IMR-90 (cell line): ENCODE measurements around the gene ATP10D. TPM values are rescaled to one million over a fixed set of nuclear protein-coding genes. Genes with fewer than 3 reads are reported as not detected.

Experiments
- ATAC-seq: fragments of 200-7000 bp; cut with Tn5 transposase; 2 replicates; pipeline ENCODE4 v1.9.1; 2020; ENCODE audit warnings: low read depth, mild to moderate bottlenecking, moderate library complexity
- BruUV-seq: library from RNA; stranded (reverse); fragments of 400-500 nt; replicated peaks from 2 replicates; lab custom pipeline; 2021; lab: Mats Ljungman, UMichigan
- CTCF ChIA-PET: fragments of 300-600 bp; formaldehyde crosslinking; extraction: SDS; loops from one replicate; lab custom pipeline; 2021; ENCODE audit warnings: antibody characterized with exemption; lab: Yijun Ruan, JAX
- POLR2A ChIA-PET: fragments of 300-600 bp; sonication (Branson Sonifier 250); formaldehyde crosslinking; loops from one replicate; lab custom pipeline; 2022; ENCODE audit warnings: antibody characterized with exemption; ENCODE audit not compliant: unreplicated experiment; lab: Charles Lee
- DNase-seq: peaks from one replicate; pipeline ENCODE4 v3.0.0; 2013
- H2AFZ ChIP-seq: replicated peaks from 2 replicates; pipeline ENCODE3; 2013; ENCODE audit warnings: low read length, mild to moderate bottlenecking; ENCODE audit not compliant: poor library complexity
- H2AK5ac ChIP-seq: 2 replicates; pipeline ENCODE4 v1.6.1; 2013; ENCODE audit warnings: low read depth, low read length, inconsistent platforms
- H2AK9ac ChIP-seq: replicated peaks from 2 replicates; pipeline ENCODE3; 2013; ENCODE audit warnings: mild to moderate bottlenecking, low read depth, low read length, moderate library complexity; ENCODE audit not compliant: poor library complexity
- H2BK120ac ChIP-seq: 2 replicates; pipeline ENCODE4 v1.6.1; 2013; ENCODE audit warnings: low read depth, low read length, inconsistent platforms
- H2BK15ac ChIP-seq: 3 replicates; pipeline ENCODE4 v1.6.1; 2013; ENCODE audit warnings: low read depth, low read length, inconsistent platforms
- H2BK20ac ChIP-seq: 2 replicates; pipeline ENCODE4 v1.6.1; 2013; ENCODE audit warnings: low read depth, mild to moderate bottlenecking, inconsistent platforms, low read length, moderate library complexity
- H2BK5ac ChIP-seq: 2 replicates; pipeline ENCODE4 v1.6.1; 2013; ENCODE audit warnings: mild to moderate bottlenecking, low read depth, low read length, inconsistent platforms; ENCODE audit not compliant: poor library complexity, severe bottlenecking
- H3K14ac ChIP-seq: replicated peaks from 2 replicates; pipeline ENCODE4 v1.6.1; 2013; ENCODE audit warnings: low read depth, low read length, inconsistent platforms
- H3K18ac ChIP-seq: 2 replicates; pipeline ENCODE4 v1.6.1; 2013; ENCODE audit warnings: low read depth, low read length, control low read depth
- H3K23ac ChIP-seq: 2 replicates; pipeline ENCODE4 v1.6.1; 2013; ENCODE audit warnings: low read depth, low read length, inconsistent platforms
- H3K27ac ChIP-seq: 2 replicates; pipeline ENCODE4 v1.5.1; 2013; ENCODE audit warnings: mild to moderate bottlenecking, control low read depth, low read length; ENCODE audit not compliant: insufficient read depth
- H3K27me3 ChIP-seq: 2 replicates; pipeline ENCODE4 v1.6.1; 2013; ENCODE audit warnings: low read length; ENCODE audit not compliant: control insufficient read depth, insufficient read depth
- H3K36me3 ChIP-seq: 2 replicates; pipeline ENCODE4 v1.6.1; 2013; ENCODE audit warnings: low read length, mixed read lengths; ENCODE audit not compliant: control insufficient read depth, insufficient read depth
- H3K4ac ChIP-seq: 2 replicates; pipeline ENCODE4 v1.6.1; 2013; ENCODE audit warnings: low read depth, low read length, inconsistent platforms
- H3K4me1 ChIP-seq: 2 replicates; pipeline ENCODE4 v1.6.1; 2013; ENCODE audit warnings: low read length, mixed read lengths; ENCODE audit not compliant: control insufficient read depth, insufficient read depth
- H3K4me2 ChIP-seq: 2 replicates; pipeline ENCODE4 v1.6.1; 2013; ENCODE audit warnings: low read depth, mild to moderate bottlenecking, control low read depth, low read length, moderate library complexity
- H3K4me3 ChIP-seq: 2 replicates; pipeline ENCODE4 v1.5.1; 2013; ENCODE audit warnings: low read depth, mild to moderate bottlenecking, control low read depth, low read length, moderate library complexity; ENCODE audit not compliant: insufficient read depth
- H3K56ac ChIP-seq: 2 replicates; pipeline ENCODE4 v1.6.1; 2013; ENCODE audit warnings: low read length, inconsistent platforms; ENCODE audit not compliant: insufficient read depth; ENCODE audit errors: extremely low read depth
- H3K79me1 ChIP-seq, 2 experiments: 2 replicates each; pipeline ENCODE4 v1.6.1; 2013; ENCODE audit warnings: low read length in 2 of 2, inconsistent platforms in 1 of 2, low read depth in 1 of 2
- H3K9ac ChIP-seq: 2 replicates; pipeline ENCODE4 v1.6.1; 2013; ENCODE audit warnings: low read depth, low read length, control low read depth
- H3K9me1 ChIP-seq: 2 replicates; pipeline ENCODE4 v1.6.1; 2013; ENCODE audit warnings: low read length, inconsistent platforms; ENCODE audit not compliant: insufficient read depth
- H3K9me3 ChIP-seq: 2 replicates; pipeline ENCODE4 v1.6.1; 2013; ENCODE audit warnings: low read length; ENCODE audit not compliant: control insufficient read depth, insufficient read depth
- H4K20me1 ChIP-seq: 2 replicates; pipeline ENCODE4 v1.6.1; 2013; ENCODE audit warnings: low read length, inconsistent platforms; ENCODE audit not compliant: insufficient read depth
- H4K5ac ChIP-seq: 2 replicates; pipeline ENCODE4 v1.6.1; 2013; ENCODE audit warnings: mild to moderate bottlenecking, low read depth, low read length, control low read depth
- H4K8ac ChIP-seq, 2 experiments: 2 replicates each; pipeline ENCODE4 v1.6.1; 2013; ENCODE audit warnings: low read depth in 2 of 2, low read length in 2 of 2, control low read depth in 1 of 2, inconsistent platforms in 1 of 2
- H4K91ac ChIP-seq: 2 replicates; pipeline ENCODE4 v1.6.1; 2013; ENCODE audit warnings: low read depth, low read length, inconsistent platforms; ENCODE audit not compliant: insufficient read depth
- FOS ChIP-seq: fragments of 150-350 bp; IDR thresholded peaks from 2 replicates; pipeline ENCODE4 v1.6.1; 2016; ENCODE audit warnings: low read depth, low read length
- MAFK ChIP-seq: IDR thresholded peaks from 2 replicates; pipeline ENCODE4 v1.6.1; 2012; ENCODE audit warnings: low read depth, low read length, improper control_type of control experiment
- NFE2L2 ChIP-seq: fragments of 150-350 bp; IDR thresholded peaks from 2 replicates; pipeline ENCODE4 v1.6.1; 2016; ENCODE audit warnings: low read depth, mild to moderate bottlenecking, low read length
- POLR2A ChIP-seq: IDR thresholded peaks from 2 replicates; pipeline ENCODE4 v1.6.1; 2012; ENCODE audit warnings: mild to moderate bottlenecking, low read depth, low read length
- RCOR1 ChIP-seq: IDR thresholded peaks from 2 replicates; pipeline ENCODE4 v1.6.1; 2012; ENCODE audit warnings: mild to moderate bottlenecking, low read length, improper control_type of control experiment; ENCODE audit not compliant: insufficient replicate concordance
- SMC3 ChIP-seq: fragments of 150-350 bp; IDR thresholded peaks from 2 replicates; pipeline ENCODE4 v1.6.1; 2016; ENCODE audit warnings: low read depth, mild to moderate bottlenecking, antibody characterized with exemption, low read length, moderate library complexity
- WGBS, 2 experiments: methylation state at CpG; one replicate each; pipeline versions ENCODE4 v1.1.5 to v1.1.7; 2013; ENCODE audit warnings: missing lambda C conversion rate in 2 of 2; ENCODE audit not compliant: insufficient read length in 1 of 2; ENCODE audit errors: extremely low coverage in 2 of 2; 5-methylcytosine and 5-hydroxymethylcytosine counted together
- dilution Hi-C: fragments of 300-500 bp; cut with HindIII; formaldehyde crosslinking; loops from one replicate; pipeline ENCODE4 v1.14.3; 2018; ENCODE audit warnings: low sequenced_read_pairs; ENCODE audit not compliant: unreplicated experiment
- in situ Hi-C: fragments of 300-500 bp; cut with MboI; formaldehyde crosslinking; loops from 3 replicates; pipeline ENCODE4 v1.14.3; 2019; ENCODE audit warnings: low sequenced_read_pairs, inconsistent platforms, mixed read lengths
- intact Hi-C: fragments of 100-400 bp; cut with micrococcal nuclease; formaldehyde crosslinking; loops from 2 replicates; pipeline ENCODE4 v1.10.0; 2022
- polyA plus RNA-seq, 3 experiments: library from polyadenylated mRNA; depleted of rRNA; stranded (reverse); fragments of >200 nt; gene quantifications; 2 replicates each; pipeline ENCODE4 v1.2.3, GENCODE V29; 2012; ENCODE audit warnings: low replicate concordance in 1 of 3
- total RNA-seq: library from RNA; depleted of rRNA; stranded (reverse); fragments of >200 nt; gene quantifications from 2 replicates; pipeline ENCODE4 v1.2.3, GENCODE V29; 2012
- TF ChIP-seq, protein P1 (sequence below): fragments of 150-350 bp; IDR thresholded peaks from 2 replicates; pipeline ENCODE4 v1.6.1; 2016; ENCODE audit warnings: low read depth, mild to moderate bottlenecking, low read length, moderate library complexity, borderline replicate concordance

The ATP10D gene
- total and polyA plus RNA-seq, 2 of the 4 experiments (the other 2 are of a cell fraction): 28.9 to 135 TPM

DNA sequence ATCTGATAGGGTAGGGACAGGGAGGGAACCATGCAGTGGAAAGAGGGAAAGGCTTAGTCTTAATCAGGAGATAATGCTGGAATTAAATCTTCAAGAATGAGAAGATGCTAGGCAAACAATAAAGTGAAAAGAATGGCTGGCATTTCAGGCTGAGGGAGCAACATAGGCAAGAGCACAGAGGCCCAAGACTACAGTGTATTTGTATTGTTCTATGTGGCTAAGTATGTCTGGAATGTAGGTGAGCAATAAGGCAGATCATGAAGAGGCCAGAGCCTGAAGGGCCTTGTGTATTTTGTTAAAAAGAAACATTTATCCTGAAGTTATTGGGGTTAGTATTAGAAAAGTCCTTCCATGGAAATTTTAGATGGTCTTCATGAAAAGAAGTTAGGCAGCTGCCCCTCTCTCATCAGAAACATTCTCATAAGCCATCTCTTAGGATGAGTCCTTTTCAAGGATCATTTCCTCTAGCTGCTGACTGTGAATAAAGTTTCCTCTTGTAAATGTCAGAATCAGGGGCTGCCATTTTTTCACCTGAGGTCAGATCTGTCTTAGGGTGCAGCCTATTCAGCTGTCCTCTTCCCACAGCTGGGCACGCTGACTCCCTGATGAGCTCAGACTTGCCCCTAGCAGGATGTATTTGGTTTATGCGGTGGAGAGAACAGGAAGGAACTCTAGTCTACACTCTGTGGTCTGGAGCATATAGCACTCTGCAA lies 46.3 kb downstream of the ATP10D start:
- Histone ChIP-seq H3K14ac (peak overlapping the region; percentile 75), H3K9me1 (peaks cover 2% of the 10 kb centered on the region; the same call in 1 of the 2 replicates), H3K4ac (peak overlapping the region; percentile 81), H3K79me1 (peaks cover 18 to 34% of the 10 kb centered on the region in 2 experiments), H2AK5ac (peak overlapping the region; percentile 54; the same call in 1 of the 2 replicates), H4K5ac (peak overlapping the region; percentile 70; the same call in 1 of the 2 replicates), H2AFZ (no peak overlapping the region), H3K4me2 (peak overlapping the region; percentile 58; the same call in 1 of the 2 replicates), H3K18ac (peak overlapping the region; percentile 90; the same call in 1 of the 2 replicates), H3K56ac (peak overlapping the region; percentile 71), H3K23ac (peak overlapping the region; percentile 83), H3K36me3 (peaks cover 2% of the 10 kb centered on the region), H2BK15ac (peak overlapping the region; percentile 71; the same call in 2 of the 3 replicates), H2BK20ac (peak overlapping the region; percentile 81), H3K4me3 (no peak overlapping the region), H2BK120ac (peak overlapping the region; percentile 86), H2BK5ac (peak overlapping the region; percentile 93), H3K4me1 (peaks cover 13% of the 10 kb centered on the region), H3K9ac (peak overlapping the region; percentile 2; the same call in 1 of the 2 replicates), H4K8ac (peak overlapping the region; percentile 42 to 84), H3K27ac (peak overlapping the region; percentile 39), H3K27me3 (no peaks in the 10 kb centered on the region), H2AK9ac (no peak overlapping the region), H4K91ac (peak overlapping the region; percentile 55), H4K20me1 (no peaks in the 10 kb centered on the region), H3K9me3 (no peaks in the 10 kb centered on the region; the same call in 1 of the 2 replicates)
- ChIA-PET POLR2A (no interaction called here), CTCF (no interaction called here)
- BruUV-seq: no TSS peak
- dilution Hi-C loops (no loop called here), in situ Hi-C loops (no loop called here), intact Hi-C loops (loop anchor here (5.0 kb wide), 1 partner anchor 44 kb away; the partner anchor contains the start of gene ATP10D)
- WGBS, 2 experiments: no CpG with 5 or more reads among the region's 2 CpGs
- TF ChIP-seq, protein P1, sequence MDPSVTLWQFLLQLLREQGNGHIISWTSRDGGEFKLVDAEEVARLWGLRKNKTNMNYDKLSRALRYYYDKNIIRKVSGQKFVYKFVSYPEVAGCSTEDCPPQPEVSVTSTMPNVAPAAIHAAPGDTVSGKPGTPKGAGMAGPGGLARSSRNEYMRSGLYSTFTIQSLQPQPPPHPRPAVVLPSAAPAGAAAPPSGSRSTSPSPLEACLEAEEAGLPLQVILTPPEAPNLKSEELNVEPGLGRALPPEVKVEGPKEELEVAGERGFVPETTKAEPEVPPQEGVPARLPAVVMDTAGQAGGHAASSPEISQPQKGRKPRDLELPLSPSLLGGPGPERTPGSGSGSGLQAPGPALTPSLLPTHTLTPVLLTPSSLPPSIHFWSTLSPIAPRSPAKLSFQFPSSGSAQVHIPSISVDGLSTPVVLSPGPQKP: no peak
- no peak for TF ChIP-seq MAFK
- TF ChIP-seq RCOR1: no peak
- TF ChIP-seq NFE2L2: no peak
- no peak for TF ChIP-seq FOS
- TF ChIP-seq POLR2A: no peak
- TF ChIP-seq SMC3: no peak
- ATAC-seq (peak; percentile 88), DNase-seq (peak; percentile 90)
